CD4-positive, alpha-beta T cell treated with Interleukin-6 for 4 hours (primary cell): ENCODE data around the gene MED1.
"Not testable (repeated sequence)": the region's sequence is repeated elsewhere in the genome, so short reads cannot be mapped to it uniquely, and the experiment has no call there.

Source experiments
- DNase-seq: peaks from one replicate; pipeline ENCODE4 v3.0.0-alpha.2; 2020; ENCODE audit warnings: mixed read lengths

MED1 gene

DNA sequence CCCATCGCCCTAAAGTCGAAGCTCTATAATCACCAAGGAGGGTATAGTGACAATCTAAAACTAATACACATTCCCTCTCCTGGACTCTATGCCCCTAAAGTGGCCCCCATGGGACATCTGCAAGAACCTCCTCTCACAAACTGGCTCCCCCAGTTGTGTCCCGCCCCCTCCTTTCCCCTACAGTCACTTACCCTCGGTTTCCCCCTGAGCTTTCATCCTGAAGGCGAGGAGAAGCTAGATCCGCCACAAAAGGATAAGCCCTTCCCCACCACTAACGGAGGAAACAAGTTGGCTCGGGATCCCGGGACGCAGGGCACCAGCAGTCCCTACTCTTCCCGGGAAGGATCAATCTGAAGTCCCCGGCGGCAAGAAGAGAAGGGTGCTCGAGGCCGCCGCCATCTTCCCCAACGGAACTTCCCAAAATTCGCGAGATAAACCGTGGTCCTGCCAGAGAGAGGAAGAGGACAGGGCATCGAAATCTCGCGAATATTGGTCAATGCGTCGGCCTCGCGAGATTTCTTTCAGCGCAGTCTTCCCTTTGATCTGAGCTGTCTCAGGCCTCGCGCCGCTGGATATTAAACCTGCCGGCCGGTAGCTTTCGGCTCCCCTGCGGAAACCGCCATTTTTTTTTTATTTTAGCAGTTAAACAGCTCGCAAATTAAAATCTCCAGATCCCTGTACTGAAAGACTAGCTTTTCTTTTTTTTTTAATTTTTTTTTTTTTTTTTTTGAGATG, at the start of gene MED1:
TSS of gene MED1 (minus strand) at position 417 of the 735 bp plus-strand sequence. CDS start at position 216, 201 bp downstream.
- DNase-seq = peak; percentile 91

DNA sequence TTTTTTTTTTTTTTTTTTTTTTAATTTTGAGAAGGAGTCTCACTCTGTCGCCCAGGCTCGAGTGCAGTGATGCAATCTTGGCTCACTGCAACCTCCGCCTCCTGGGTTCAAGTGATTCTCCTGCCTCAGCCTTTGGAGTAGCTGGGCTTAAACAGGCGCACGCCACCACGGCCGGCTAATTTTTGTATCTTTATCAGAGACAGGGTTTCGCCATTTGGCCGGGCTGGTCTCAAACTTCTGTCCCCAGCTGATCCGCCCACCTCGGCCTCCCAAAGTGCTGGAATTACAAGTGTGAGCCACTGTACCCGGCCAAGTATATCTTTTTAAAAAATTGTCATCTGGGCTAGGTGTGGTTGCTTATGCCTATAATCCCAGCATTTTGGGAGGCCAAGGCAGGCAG, 45.9 kb upstream of the MED1 start:
- DNase-seq = not testable (repeated sequence)

- DNase-seq = no peak
These were observed 36.9 kb upstream of the MED1 start for GRCh38 chr17:39487946-39488345.

DNA sequence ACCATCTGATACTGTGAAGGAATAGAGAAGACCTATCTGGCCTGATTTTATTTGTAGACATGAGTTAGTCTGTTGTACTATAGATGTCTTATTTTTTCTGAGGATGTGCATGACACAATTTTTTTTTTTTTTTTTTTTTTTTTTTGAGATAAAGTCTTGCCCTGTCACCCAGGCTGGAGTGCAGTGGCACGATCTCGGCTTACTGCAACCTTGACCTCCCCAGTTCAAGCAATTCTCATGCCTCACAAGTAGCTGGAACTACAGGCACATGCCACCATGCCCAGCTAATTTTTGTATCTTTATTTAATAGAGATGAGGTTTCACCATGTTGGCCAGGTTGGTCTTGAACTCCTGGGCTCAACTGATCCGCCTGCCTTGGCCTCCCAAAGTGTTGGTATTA, 36.4 kb upstream of the MED1 start:
- not testable (repeated sequence) for DNase-seq

GRCh38 chr17:39486242-39486641, 35.2 kb upstream of the MED1 start:
- DNase-seq = no peak

- no peak for DNase-seq
These were observed 34.5 kb upstream of the MED1 start for GRCh38 chr17:39485555-39485954.

GRCh38 chr17:39484178-39484577, 33.1 kb upstream of the MED1 start:
- no peak for DNase-seq

GRCh38 chr17:39483506-39483905, 32.4 kb upstream of the MED1 start:
- DNase-seq = no peak

GRCh38 chr17:39479631-39480030, 28.6 kb upstream of the MED1 start:
- not testable (repeated sequence) for DNase-seq

DNA sequence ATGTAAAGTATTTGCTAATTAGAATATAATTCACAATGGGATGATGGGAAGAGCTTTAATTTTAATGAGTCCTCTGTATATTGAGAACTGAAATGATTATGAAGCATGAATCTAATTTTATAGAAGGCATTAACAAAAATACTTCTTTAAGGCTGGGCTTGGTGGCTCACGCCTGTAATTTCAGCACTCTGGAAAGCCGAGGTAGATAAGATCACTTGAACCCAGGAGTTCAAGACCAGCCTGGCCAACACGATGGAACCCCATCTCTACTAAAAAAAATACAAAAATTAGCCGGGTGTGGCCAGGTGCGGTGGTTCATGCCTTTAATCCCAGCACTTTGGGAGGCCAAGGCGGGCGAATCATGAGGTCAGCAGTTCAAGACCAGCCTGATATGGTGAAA, 22.2 kb upstream of the MED1 start:
- no peak for DNase-seq

GRCh38 chr17:39468610-39469009, 17.5 kb upstream of the MED1 start:
- DNase-seq = not testable (repeated sequence)

GRCh38 chr17:39464639-39465181, 13.6 kb upstream of the MED1 start:
- not testable (repeated sequence) for DNase-seq

- DNase-seq = peak; percentile 2
These were observed 11.7 kb upstream of the MED1 start for GRCh38 chr17:39462631-39463375.

GRCh38 chr17:39461926-39462569, 11.0 kb upstream of the MED1 start:
- no peak for DNase-seq

DNA sequence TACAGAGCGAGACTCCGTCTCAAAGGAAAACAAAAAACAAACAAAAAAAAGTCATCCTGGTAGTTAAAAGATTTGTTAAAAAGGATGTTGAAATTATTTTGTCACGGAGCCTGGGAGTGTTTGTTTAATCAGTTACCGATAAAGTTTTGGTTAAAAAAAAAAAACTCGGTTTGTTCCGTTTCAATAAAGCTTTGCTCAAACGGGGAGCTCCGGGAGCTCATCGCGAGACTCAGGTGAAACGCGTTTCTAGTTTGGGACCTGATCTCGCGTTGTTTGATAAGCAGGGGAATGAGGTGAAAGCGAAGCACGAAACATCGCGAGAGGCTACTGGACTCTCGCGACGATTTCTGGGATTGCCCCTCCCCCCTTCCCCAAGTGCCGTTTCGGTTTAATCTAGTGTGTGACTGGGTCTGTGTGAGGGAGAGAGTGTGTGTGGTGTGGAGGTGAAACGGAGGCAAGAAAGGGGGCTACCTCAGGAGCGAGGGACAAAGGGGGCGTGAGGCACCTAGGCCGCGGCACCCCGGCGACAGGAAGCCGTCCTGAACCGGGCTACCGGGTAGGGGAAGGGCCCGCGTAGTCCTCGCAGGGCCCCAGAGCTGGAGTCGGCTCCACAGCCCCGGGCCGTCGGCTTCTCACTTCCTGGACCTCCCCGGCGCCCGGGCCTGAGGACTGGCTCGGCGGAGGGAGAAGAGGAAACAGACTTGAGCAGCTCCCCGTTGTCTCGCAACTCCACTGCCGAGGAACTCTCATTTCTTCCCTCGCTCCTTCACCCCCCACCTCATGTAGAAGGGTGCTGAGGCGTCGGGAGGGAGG, 10.3 kb upstream of the MED1 start, which contains the start of gene CDK12:
TSS of gene CDK12 (plus strand) at position 374 of the 813 bp plus-strand sequence. CDS start 586 bp downstream, outside the sequence.
- DNase-seq = peak; percentile 95

DNA sequence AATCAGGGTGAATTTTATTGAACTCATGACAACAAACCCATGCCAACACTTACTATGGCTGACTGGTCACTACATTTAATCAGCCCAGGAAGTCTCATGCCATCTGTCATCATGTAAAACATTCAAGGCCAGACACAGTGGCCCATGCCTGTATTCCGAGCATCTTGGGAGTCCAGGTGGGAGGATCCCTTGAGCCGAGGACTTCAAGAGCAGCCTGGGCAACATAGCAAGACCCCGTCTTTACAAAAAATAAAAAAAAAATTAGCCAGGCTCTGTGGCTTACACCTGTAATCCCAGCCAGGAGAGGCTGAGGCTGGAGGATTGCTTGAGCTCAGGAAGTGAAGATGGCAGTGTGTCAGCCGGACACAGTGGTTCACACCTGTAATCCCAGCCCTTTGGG, 4.9 kb upstream of the MED1 start:
- DNase-seq = no peak

GRCh38 chr17:39450051-39450450, 1.0 kb downstream of the MED1 start:
- DNase-seq = no peak

DNA sequence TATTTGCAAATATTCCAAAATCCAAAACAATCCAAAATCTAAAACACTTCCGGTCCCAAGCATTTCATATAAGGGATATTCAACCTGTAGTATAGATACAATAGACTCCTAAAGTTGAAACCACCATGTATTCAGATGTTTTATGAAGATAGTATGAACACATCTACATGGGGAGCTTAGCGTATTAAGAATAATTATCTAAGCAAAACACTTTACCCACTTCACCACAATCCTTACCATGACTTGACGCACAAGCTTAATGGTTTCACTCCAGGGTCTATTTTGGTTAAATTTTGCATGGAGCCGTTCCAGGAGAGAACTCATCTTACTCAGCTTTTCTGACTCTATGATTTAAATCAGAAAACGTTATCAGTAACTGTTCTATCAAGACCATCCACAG, 3.5 kb downstream of the MED1 start:
- no peak for DNase-seq

GRCh38 chr17:39443326-39443725, 7.7 kb downstream of the MED1 start:
- no peak for DNase-seq

DNA sequence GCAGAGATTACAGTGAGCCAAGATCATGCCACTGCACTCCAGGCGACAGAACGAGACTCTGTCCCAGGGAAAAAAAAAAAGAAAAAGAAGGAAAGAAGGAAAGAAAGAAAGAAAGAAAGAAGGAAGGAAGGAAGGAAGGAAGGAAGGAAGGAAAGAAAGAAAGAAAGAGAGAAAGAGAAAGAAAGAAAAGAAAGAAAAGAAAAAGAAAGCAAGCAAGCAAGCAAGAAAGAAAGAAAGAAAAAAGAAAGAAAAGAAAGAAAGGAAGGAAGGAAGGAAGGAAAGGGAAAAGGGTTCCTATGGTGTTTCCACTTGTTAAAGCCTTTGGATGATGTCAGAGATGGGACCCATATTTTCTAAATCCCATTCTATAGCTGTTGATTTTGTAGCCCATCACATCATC, 11.2 kb downstream of the MED1 start:
- not testable (repeated sequence) for DNase-seq

DNA sequence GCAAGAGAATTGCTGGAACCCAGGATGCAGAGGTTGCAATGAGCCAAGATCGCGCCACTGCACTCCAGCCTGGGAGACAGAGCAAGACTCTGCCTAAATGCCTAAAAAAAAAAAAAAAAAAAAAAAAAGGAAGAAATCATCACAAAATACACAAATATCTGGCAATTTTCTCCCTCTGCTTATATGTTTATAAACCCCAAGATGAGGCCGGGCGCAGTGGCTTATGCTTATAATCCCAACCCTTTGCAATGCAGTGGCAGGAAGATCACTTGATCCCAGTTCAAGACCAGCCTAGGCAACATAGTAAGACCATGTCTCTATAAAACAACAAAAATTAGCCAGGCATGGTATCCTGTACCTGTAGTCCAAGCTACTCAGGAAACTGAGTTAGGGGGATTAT, 21.5 kb downstream of the MED1 start:
- no peak for DNase-seq

GRCh38 chr17:39416141-39416540, 34.9 kb downstream of the MED1 start:
- DNase-seq = no peak
